ENCODE results near the gene TRDN. TPM values are rescaled to one million over a fixed set of nuclear protein-coding genes. Genes with fewer than 3 reads are reported as not detected.

The TRDN gene
- total RNA-seq, 1 donor from 2014 or later: not detected

DNA sequence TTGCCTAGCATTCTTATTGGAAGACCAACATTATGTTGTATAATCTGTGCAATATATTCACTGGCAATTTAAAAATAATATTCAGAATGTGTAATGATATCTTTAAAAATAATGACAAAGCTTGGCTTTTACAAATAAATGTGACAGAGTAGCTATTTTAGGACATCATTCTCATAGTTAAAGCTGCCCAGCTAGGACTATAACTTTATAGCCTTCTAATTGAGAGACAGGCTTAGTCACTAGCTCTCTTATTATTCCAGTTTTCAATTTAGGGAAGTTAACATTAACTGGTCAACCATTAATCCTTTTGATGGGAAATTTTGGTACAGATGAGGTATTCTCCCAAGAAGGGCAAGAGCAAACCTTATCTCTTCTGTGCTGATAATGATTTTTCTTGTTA is 443.5 kb downstream of the TRDN start:
- Histone ChIP-seq H3K36me3 (no peaks in the 10 kb centered on the region), H3K27ac (no peak overlapping the region), H3K27me3 (no peaks in the 10 kb centered on the region), H3K4me3 (no peak overlapping the region), H3K4me1 (no peaks in the 10 kb centered on the region), H3K9me3 (no peaks in the 10 kb centered on the region)
- TF ChIP-seq, protein P1, sequence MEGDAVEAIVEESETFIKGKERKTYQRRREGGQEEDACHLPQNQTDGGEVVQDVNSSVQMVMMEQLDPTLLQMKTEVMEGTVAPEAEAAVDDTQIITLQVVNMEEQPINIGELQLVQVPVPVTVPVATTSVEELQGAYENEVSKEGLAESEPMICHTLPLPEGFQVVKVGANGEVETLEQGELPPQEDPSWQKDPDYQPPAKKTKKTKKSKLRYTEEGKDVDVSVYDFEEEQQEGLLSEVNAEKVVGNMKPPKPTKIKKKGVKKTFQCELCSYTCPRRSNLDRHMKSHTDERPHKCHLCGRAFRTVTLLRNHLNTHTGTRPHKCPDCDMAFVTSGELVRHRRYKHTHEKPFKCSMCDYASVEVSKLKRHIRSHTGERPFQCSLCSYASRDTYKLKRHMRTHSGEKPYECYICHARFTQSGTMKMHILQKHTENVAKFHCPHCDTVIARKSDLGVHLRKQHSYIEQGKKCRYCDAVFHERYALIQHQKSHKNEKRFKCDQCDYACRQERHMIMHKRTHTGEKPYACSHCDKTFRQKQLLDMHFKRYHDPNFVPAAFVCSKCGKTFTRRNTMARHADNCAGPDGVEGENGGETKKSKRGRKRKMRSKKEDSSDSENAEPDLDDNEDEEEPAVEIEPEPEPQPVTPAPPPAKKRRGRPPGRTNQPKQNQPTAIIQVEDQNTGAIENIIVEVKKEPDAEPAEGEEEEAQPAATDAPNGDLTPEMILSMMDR (IDR thresholded peaks at IDR 0.05): no peak
- DNase-seq (ENCODE audit: low spot score in 2 of 2): no peak
- intact Hi-C loops (cut with DNase I): no loop called here

DNA sequence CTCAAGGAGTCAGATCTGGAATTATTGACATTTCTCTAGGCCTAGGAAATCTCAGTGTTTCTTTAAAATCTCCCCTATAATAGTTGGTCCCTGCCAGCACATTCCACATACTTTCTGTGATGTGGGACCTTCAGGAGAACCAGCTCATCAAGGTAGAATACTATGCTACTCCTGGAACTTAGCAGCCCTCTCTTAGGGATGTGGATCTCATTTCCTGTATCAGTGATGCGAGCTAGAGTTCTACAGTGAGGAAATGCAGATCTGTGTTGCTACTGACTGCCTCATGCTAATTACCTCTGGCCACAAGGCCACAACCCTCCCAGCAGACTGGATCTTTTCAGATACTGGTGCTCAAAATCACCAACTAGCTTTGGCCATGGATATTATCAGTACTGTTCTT is 446.9 kb downstream of the TRDN start:
- intact Hi-C loops (cut with DNase I): no loop called here

DNA sequence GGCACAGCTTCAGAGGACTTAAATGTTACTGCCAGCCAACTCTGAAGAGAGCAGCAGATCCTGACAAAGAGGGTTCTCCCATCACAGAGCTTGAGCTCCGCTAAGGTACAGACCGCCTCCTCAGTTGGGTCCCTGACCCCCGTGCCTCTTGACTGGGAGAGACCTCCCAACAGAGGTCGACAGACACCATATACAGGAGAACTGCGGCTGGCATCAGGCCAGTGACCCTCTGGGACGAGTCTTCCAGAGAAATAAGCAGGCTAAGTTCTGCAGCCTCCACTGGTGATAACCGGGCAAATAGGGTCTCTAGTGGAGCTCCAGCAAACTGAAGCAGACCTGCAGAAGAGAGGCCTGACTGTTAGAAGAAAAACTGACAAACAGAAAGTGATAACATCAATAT is 453.8 kb downstream of the TRDN start:
- no peaks in the 10 kb centered on the region for H3K27me3 ChIP-seq
- no peak overlapping the region for H3K27ac ChIP-seq
- no peak overlapping the region for H3K4me3 ChIP-seq
- no peaks in the 10 kb centered on the region for H3K9me3 ChIP-seq
- DNase-seq (ENCODE audit: low spot score in 2 of 2): no peak
- intact Hi-C loops (cut with DNase I): no loop called here
- H3K36me3 ChIP-seq: no peaks in the 10 kb centered on the region
- TF ChIP-seq, protein P1 (IDR thresholded peaks at IDR 0.05): no peak
- no peaks in the 10 kb centered on the region for H3K4me1 ChIP-seq

More for the DNA sequence above, 446.9 kb downstream of the TRDN start:
- no peak for DNase-seq (ENCODE audit: low spot score in 2 of 2)
- no peak overlapping the region for H3K27ac ChIP-seq
- no peaks in the 10 kb centered on the region for H3K27me3 ChIP-seq
- TF ChIP-seq, protein P1 (IDR thresholded peaks at IDR 0.05): no peak
- no peak overlapping the region for H3K4me3 ChIP-seq
- no peaks in the 10 kb centered on the region for H3K36me3 ChIP-seq
- no peaks in the 10 kb centered on the region for H3K4me1 ChIP-seq
- H3K9me3 ChIP-seq: no peaks in the 10 kb centered on the region

DNA sequence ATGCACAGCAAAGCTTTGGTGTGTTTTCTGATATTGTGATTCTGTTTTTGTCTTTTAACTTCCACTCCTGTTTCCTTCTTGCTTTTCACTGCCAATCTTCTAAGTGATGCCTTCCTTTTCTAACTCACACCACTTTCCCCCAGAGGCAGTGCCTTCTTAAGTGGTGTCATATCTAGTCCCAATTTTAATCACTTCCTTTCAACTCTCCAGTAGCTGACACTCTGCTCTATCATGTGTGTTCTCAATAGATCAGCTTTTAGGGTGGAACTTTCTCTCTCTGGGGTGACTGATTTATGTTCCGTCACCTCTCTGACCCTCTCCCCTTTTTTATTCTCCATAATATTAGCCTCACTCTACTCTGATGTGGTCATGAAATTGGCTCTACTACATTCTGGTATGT is 460.0 kb downstream of the TRDN start:
- Histone ChIP-seq H3K27me3 (no peaks in the 10 kb centered on the region), H3K9me3 (no peaks in the 10 kb centered on the region), H3K36me3 (no peaks in the 10 kb centered on the region), H3K27ac (no peak overlapping the region), H3K4me1 (no peaks in the 10 kb centered on the region), H3K4me3 (no peak overlapping the region)
- intact Hi-C loops (cut with DNase I): no loop called here
- TF ChIP-seq, protein P1 (IDR thresholded peaks at IDR 0.05): no peak
- DNase-seq (ENCODE audit: low spot score in 2 of 2): no peak

DNA sequence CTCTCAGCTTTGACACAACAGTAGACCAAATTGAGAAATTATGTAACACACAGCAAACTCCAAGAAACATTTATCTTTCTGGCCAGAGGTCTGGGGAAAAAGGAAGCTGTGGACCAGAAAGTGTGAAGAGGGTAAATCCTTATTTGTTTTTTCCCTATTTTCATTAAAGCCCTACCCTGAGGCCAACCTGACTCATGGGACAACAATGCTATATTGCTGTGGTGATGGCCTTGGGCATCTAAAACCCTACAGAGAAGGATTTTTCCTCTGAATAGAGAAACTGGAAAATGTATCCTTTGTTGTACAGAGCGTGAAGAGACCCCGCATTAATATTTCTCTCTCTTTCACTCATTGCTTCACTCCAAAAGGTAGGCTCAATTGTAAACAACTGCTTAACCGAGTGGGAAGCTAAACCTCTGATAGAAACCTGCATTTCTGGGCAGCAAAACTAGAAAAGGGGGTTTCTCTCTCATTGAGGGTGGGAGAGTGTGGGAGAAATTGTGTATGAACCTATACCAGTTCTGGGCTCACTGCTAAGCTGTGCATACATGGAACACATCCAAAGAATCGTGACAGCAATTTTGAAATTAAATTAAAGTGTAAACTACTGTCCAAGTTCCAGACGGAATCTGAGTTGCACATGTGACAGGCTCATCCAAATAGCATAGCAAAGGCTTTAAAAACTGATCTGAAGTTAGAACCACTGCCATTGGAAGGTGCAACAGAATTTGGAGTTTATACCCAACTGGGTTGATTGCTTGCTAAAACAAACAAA is 465.2 kb downstream of the TRDN start:
- Histone ChIP-seq H3K27ac (no peak overlapping the region), H3K36me3 (no peaks in the 10 kb centered on the region), H3K4me3 (no peak overlapping the region), H3K4me1 (no peaks in the 10 kb centered on the region), H3K27me3 (no peaks in the 10 kb centered on the region), H3K9me3 (no peaks in the 10 kb centered on the region)
- intact Hi-C loops (cut with DNase I): no loop called here
- DNase-seq (ENCODE audit: low spot score in 2 of 2): no peak
- TF ChIP-seq, protein P1 (IDR thresholded peaks at IDR 0.05): no peak

DNA sequence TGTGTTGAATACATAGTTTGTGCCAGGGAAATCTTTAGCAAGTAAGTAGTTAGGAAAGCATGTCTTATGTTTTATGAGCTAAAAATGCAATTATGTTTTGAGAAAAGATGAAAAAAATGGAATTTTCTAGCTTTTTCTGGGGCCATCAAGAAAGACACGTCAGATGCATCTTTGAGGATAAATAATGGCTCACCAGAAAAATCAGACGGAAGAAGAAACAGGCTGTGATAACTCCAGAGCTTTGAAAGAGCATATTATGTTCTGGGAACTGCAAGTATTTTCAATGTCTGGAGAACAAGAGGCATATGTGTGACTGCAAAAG is 467.0 kb downstream of the TRDN start:
- TF ChIP-seq, protein P1 (IDR thresholded peaks at IDR 0.05): no peak
- Histone ChIP-seq H3K9me3 (no peaks in the 10 kb centered on the region), H3K36me3 (no peaks in the 10 kb centered on the region), H3K27me3 (no peaks in the 10 kb centered on the region), H3K4me3 (no peak overlapping the region), H3K27ac (no peak overlapping the region), H3K4me1 (no peaks in the 10 kb centered on the region)
- intact Hi-C loops (cut with DNase I): no loop called here
- DNase-seq (ENCODE audit: low spot score in 2 of 2): no peak

Measured in ascending aorta (tissue), 2 donors.